Sigmoid colon (tissue), 4 donors: Measurements from ENCODE around the gene MAP3K20.

Experiments used
- CTCF ChIP-seq, 4 experiments: fragments of 450-650 bp in 3 of 4; fragments of 200-600 bp in 1 of 4; IDR thresholded peaks; one replicate each; pipeline ENCODE4 v1.5.1; 2016 to 2019; ENCODE audit warnings: antibody characterized with exemption in 4 of 4, mild to moderate bottlenecking in 3 of 4, moderate library complexity in 2 of 4
- POLR2A ChIP-seq, 2 donors: fragments of 450-650 bp; IDR thresholded peaks; one replicate each; pipeline ENCODE4 v1.6.1; 2016; ENCODE audit warnings: antibody characterized with exemption in 2 of 2, mild to moderate bottlenecking in 2 of 2, moderate library complexity in 2 of 2
- POLR2AphosphoS5 ChIP-seq, 4 donors: sonication (generic); formaldehyde crosslinking; IDR thresholded peaks; one replicate each; pipeline ENCODE4 v1.6.1; 2017; ENCODE audit warnings: antibody characterized with exemption in 4 of 4

DNA sequence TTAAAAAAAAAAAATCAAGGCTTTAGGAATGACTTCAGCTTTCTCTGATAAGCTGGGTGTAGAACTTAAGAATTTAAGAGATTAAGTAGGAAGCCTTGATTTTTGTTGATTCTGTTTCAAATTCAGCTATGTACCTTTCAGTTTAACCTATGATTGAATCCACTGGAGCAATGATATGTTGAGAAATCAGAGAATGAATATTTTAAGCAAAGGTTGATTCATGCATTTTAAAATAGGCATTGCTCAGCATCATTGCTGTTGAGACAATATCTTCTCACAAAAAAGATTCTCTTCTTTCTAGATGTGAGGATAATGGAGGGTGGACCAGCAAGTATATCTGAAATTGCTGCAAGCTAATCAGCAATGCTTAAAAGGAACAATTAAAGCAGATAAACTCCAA is 109.8 kb downstream of the MAP3K20 start:
- no peak for TF ChIP-seq POLR2A (IDR thresholded peaks at IDR 0.05)
- no peak for TF ChIP-seq CTCF (IDR thresholded peaks at IDR 0.05)
- TF ChIP-seq POLR2AphosphoS5 (IDR thresholded peaks at IDR 0.05): no peak
